HG03342 (cell line): ENCODE data around the gene BLVRA.

Experiments
- ATAC-seq: cut with Tn5 transposase; IDR thresholded peaks from one replicate; pipeline ENCODE4 v1.9.1; 2021; ENCODE audit warnings: mild to moderate bottlenecking, moderate library complexity; ENCODE audit not compliant: unreplicated experiment

The BLVRA gene

GRCh38 chr7:43850348-43851116, 92.1 kb downstream of the BLVRA start:
- ATAC-seq = no peak

GRCh38 chr7:43851805-43852204, 93.3 kb downstream of the BLVRA start:
- no peak for ATAC-seq

GRCh38 chr7:43855176-43855575, 96.7 kb downstream of the BLVRA start:
- no peak for ATAC-seq

GRCh38 chr7:43856316-43856715, 97.8 kb downstream of the BLVRA start:
- ATAC-seq = no peak
